Activated CD4-positive, CD25-positive, alpha-beta regulatory T cell treated with anti-CD3 and anti-CD28 coated beads, Interleukin-2, amount 50 U/mL, for 16 hours (primary cell): ENCODE results near the gene SRP68.

Source experiments
- DNase-seq: peaks from one replicate; pipeline ENCODE4 v3.0.0-alpha.2; 2020; ENCODE audit warnings: low read depth, low spot score

Gene SRP68

GRCh38 chr17:76072148-76072858, at the start of gene SRP68:
Gene SRP68 (minus strand): TSS chr17:76072517. CDS start chr17:76072491, 26 bp downstream.
- DNase-seq = peak; percentile 66

DNA sequence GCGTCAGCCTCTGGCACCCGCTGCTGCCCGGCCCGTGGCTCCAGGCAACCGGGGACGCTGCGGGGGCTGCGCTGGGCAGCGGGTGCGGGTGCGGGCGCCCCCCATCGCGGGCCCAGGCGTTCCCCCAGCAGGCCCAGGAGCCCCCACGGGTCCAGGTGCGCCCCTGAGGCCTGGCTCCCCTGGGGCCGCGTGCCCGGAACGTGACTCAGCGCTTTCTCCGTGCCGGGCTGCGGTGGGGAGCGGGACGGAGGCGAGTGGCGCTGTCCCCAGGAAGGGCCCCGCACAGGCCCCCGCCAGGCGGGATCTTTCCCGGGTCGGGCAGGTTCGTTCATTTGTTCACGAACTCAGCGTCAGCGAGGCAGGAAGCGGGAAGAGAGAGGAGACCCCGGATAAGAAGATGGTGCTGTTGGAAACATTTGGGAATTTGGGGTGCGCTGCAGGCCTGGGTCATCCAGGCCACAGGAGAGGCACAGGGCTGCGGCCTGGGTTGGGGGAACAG, 49.7 kb upstream of the SRP68 start:
- DNase-seq = no peak

DNA sequence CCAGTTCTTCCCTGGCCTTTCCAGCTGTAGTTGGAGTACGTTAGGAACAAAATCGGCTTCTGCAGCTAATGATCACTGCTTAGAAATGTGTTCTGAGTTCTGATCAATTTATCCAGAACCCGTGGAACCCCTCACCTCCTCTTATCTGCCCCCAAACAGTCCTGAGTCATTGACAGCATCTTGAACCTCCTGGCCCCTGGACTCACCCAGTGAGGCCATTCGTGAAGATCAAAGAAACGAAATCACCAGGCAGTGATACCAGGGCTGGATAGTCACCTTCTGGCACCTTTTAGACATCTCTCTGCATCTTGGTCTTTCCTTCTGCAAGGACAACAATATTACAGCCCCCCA, 48.3 kb upstream of the SRP68 start:
- DNase-seq = no peak

DNA sequence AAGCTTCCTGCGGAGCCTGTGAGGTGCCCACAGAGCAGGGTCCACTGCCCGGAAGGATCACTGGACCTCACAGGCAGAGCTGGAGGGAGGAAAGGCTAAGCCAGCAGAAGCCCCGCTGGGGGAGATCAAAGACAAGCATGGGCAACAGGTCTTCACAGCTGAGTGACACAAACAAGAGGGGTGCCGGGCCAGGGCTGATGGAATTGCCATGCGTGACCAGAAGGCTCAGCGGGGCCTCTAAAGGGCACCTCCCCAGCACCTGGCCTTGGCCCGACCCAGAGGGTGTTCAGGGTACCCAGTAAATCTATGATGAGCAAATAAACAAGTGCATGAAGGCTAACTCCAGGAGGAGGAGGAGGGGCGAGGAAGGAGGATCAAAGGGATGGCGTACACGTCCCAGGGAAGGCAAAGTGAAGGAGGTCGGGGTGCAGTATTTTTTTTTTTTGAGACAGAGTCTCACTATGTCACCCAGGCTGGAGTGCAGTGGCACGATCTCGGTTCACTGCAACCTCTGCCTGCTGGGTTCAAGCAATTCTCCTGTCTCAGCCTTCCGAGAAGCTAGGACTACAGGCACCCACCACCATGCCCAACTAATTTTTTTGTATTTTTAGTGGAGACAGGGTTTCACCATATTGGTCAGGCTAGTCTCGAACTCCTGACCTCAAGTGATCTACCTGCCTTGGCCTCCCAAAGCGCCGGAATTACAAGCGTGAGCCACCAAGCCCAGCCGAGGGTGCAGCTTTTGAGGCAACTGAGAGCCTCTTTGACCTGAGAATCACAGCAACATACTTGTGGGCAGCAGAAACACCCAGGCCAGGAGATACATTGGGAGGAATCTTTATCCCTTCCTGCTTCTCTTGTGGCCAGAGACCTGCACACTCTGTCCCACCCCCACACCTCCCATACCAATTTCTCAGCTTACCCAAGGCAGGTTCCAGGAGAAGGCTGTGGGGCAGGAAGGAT, 47.4 kb upstream of the SRP68 start:
- no peak for DNase-seq

DNA sequence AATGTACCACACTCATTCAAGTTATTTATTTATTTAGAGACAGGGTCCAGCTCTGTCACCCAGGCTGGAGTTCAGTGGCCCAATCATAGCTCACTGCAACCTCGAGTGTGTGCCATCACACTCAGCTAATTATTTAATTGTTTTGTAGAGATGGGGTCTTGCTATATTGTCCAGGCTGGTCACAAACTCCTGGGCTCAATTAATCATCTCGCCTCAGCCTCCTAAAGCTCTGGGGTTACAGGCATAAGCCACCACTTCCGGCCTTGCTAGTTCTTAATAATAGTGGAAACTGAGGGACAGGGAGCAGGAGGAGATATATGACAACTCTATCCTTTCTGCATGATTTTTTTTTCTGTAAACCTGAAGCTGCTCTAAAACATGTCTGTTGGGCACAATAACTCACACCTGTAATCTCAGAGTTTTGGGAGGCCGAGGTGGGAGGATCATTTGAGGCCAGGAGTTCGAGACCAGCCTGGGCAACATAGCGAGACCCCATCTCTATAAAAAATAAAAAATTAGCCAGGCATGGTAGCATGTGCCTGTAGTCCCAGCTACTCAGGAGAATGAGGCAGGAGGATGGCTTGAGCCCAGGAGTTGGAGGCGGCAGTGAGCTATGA, 42.9 kb upstream of the SRP68 start:
- DNase-seq = no peak

DNA sequence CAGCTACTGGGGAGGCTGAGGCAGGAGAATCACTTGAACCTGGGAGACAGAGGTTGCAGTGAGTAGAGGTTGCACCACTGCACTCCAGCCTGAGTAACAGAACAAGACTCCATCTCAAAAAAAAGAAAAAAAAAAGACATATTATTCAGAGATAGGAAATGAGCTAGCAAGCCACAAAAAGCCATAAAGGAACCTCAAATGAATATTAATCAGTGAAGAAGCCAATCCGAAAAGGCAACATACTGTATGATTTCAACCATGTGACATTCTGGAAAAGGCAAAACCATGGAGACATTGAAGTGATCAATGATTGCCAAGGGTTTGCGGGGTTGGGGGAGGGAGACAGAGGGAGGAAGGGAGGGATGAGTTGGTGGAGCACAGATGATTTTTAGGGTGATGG, 39.6 kb upstream of the SRP68 start:
- no peak for DNase-seq

GRCh38 chr17:76107509-76107908, 35.2 kb upstream of the SRP68 start:
- no peak for DNase-seq

GRCh38 chr17:76106703-76107102, 34.4 kb upstream of the SRP68 start:
- no peak for DNase-seq

- no peak for DNase-seq
Observed at GRCh38 chr17:76104896-76105231, 32.5 kb upstream of the SRP68 start.

DNA sequence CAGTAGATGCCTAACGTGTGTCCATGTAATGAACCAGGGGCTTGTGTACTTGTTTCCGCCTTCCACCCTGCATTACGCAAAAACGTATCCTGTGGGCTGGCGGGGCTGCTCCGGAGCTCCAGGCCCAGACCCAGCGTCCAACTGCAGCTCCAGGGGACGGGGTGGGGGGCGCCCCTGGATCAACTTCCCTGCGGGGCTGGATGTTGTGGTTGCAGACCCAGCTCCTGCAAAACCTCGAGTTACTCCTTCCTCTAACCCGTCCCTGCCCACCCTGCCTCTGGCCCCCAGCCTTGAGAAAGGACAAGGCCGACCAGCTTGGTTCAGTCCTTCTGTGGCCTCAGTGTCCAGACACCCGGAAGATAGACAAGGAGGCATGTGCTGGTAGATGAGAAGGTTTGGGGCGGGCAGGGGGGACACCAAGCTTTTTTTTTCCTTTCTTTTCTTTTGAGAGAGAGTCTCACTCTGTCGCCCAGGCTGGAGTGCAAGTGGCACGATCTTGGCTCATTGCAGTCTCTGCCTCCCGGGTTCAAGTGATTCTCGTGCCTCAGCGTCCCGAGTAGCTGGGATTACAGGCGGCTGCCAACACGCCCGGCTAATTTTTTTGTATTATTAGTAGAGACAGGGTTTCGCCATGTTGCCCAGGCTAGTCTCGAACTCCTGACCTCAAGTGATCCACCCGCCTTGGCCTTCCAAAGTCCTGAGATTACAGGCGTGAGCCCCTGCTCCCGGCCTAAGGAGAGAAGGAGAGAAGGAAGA, 32.0 kb upstream of the SRP68 start:
- DNase-seq = no peak

GRCh38 chr17:76103274-76104139, 31.2 kb upstream of the SRP68 start, which contains the start of gene EXOC7:
Gene EXOC7 (minus strand): TSS chr17:76103787. CDS start chr17:76103692, 95 bp downstream.
- DNase-seq = peak; percentile 85

- no peak for DNase-seq
Observed at GRCh38 chr17:76102944-76103273, 30.6 kb upstream of the SRP68 start.

GRCh38 chr17:76097716-76098295, 25.5 kb upstream of the SRP68 start:
- DNase-seq = no peak

GRCh38 chr17:76095943-76096342, 23.6 kb upstream of the SRP68 start:
- DNase-seq = no peak

- DNase-seq = no peak
Observed at GRCh38 chr17:76094046-76094445, 21.7 kb upstream of the SRP68 start.

- no peak for DNase-seq
Observed at GRCh38 chr17:76092526-76093413, 20.5 kb upstream of the SRP68 start.

- DNase-seq = no peak
Observed at GRCh38 chr17:76091526-76092286, 19.4 kb upstream of the SRP68 start.

- DNase-seq = no peak
Observed at GRCh38 chr17:76090517-76091129, 18.3 kb upstream of the SRP68 start.
